GM23338 (cell line): ENCODE data around the gene TBCEL. TPM values are rescaled to one million over a fixed set of nuclear protein-coding genes. Genes with fewer than 3 reads are reported as not detected.

ENCODE experiments used
- ATAC-seq: fragments of 200-7000 bp; cut with Tn5 transposase; 3 replicates; pipeline ENCODE4 v1.9.1; 2020
- DNase-seq: peaks from one replicate; pipeline ENCODE4 v3.0.0-alpha.2; 2015; ENCODE audit warnings: low spot score
- H2AFZ ChIP-seq: fragments of 200-600 bp; sonication (generic); 2 replicates; pipeline ENCODE4 v1.8.0; 2016; ENCODE audit warnings: antibody characterized with exemption, mild to moderate bottlenecking, moderate library complexity
- H3F3A ChIP-seq: fragments of 200-600 bp; sonication (generic); replicated peaks from 2 replicates; pipeline ENCODE4 v1.8.0; 2017; ENCODE audit warnings: antibody characterized with exemption, mixed run types, low read depth
- H3K27ac ChIP-seq: fragments of 200-600 bp; sonication (generic); 2 replicates; pipeline ENCODE4 v1.6.1; 2016; ENCODE audit warnings: low read depth
- H3K27me3 ChIP-seq: fragments of 200-600 bp; sonication (generic); 2 replicates; pipeline ENCODE4 v1.8.0; 2016; ENCODE audit warnings: mild to moderate bottlenecking, mixed run types, moderate library complexity; ENCODE audit not compliant: insufficient read depth
- H3K36me3 ChIP-seq: fragments of 200-600 bp; sonication (generic); 2 replicates; pipeline ENCODE4 v1.8.0; 2016; ENCODE audit warnings: mild to moderate bottlenecking; ENCODE audit not compliant: insufficient read depth
- H3K4me1 ChIP-seq: fragments of 200-600 bp; sonication (generic); 2 replicates; pipeline ENCODE4 v1.8.0; 2016; ENCODE audit warnings: mild to moderate bottlenecking, moderate library complexity; ENCODE audit not compliant: insufficient read depth
- H3K4me2 ChIP-seq: fragments of 200-600 bp; sonication (generic); 2 replicates; pipeline ENCODE4 v1.7.1; 2017; ENCODE audit warnings: mixed run types
- H3K4me3 ChIP-seq: fragments of 200-600 bp; sonication (generic); 2 replicates; pipeline ENCODE4 v1.6.1; 2016; ENCODE audit warnings: mixed run types
- H3K79me2 ChIP-seq: fragments of 200-600 bp; sonication (generic); replicated peaks from 2 replicates; pipeline ENCODE4 v1.8.0; 2017; ENCODE audit warnings: mild to moderate bottlenecking; ENCODE audit not compliant: insufficient read depth
- H3K9me2 ChIP-seq: fragments of 200-600 bp; sonication (generic); 2 replicates; pipeline ENCODE4 v1.8.0; 2017; ENCODE audit not compliant: insufficient read depth
- H4K20me1 ChIP-seq: fragments of 200-600 bp; sonication (generic); replicated peaks from 2 replicates; pipeline ENCODE4 v1.8.0; 2017; ENCODE audit warnings: mild to moderate bottlenecking; ENCODE audit not compliant: insufficient read depth
- H3K27ac Mint-ChIP-seq: 2 replicates; pipeline ENCODE4 v1.8.0; 2020; ENCODE audit warnings: inconsistent platforms, mild to moderate bottlenecking, moderate library complexity, mixed read lengths
- H3K27me3 Mint-ChIP-seq: 3 replicates; pipeline ENCODE4 v1.8.0; 2022; ENCODE audit warnings: low read depth, mild to moderate bottlenecking, moderate library complexity, mixed read lengths, inconsistent platforms; ENCODE audit not compliant: insufficient read depth, poor library complexity
- H3K36me3 Mint-ChIP-seq: 3 replicates; pipeline ENCODE4 v1.8.0; 2021; ENCODE audit warnings: low read depth, mild to moderate bottlenecking, inconsistent platforms, moderate library complexity, mixed read lengths
- H3K4me1 Mint-ChIP-seq: 3 replicates; pipeline ENCODE4 v1.8.0; 2020; ENCODE audit warnings: mild to moderate bottlenecking, inconsistent platforms, mixed read lengths
- H3K4me3 Mint-ChIP-seq: 3 replicates; pipeline ENCODE4 v1.8.0; 2021; ENCODE audit warnings: moderate library complexity, mild to moderate bottlenecking, inconsistent platforms, mixed read lengths
- H3K9me3 Mint-ChIP-seq: 3 replicates; pipeline ENCODE4 v1.8.0; 2020; ENCODE audit warnings: moderate library complexity, mild to moderate bottlenecking, inconsistent platforms, mixed read lengths
- CREB1 ChIP-seq: fragments of 250-450 bp; sonication (Bioruptor Pico); IDR thresholded peaks from 2 replicates; pipeline ENCODE4 v1.5.0; 2020; ENCODE audit warnings: low read depth, mild to moderate bottlenecking, moderate library complexity
- EZH2 ChIP-seq: fragments of 200-600 bp; sonication (generic); IDR thresholded peaks from one replicate; pipeline ENCODE4 v1.8.0; 2017; ENCODE audit warnings: antibody characterized with exemption, mild to moderate bottlenecking, low read depth; ENCODE audit not compliant: unreplicated experiment
- NANOG ChIP-seq: IDR thresholded peaks from 2 replicates; pipeline ENCODE4 v1.6.1; 2016; ENCODE audit warnings: antibody characterized with exemption, borderline replicate concordance
- POLR2AphosphoS5 ChIP-seq: IDR thresholded peaks from 2 replicates; pipeline ENCODE4 v1.6.1; 2016; ENCODE audit warnings: antibody characterized with exemption, low read depth
- polyA plus RNA-seq: library from polyadenylated mRNA; unstranded; fragments of >200 nt; fragmentation: Nextera tagmentation; extraction: Ambion mirVana; gene quantifications from 2 replicates; pipeline ENCODE4 v1.2.1, GENCODE V29; 2016
- total RNA-seq: library from RNA; depleted of rRNA; stranded (reverse); fragments of >200 nt; shearing (Covaris generic); gene quantifications from 2 replicates; pipeline ENCODE4 v1.2.3, GENCODE V29; 2014
- TF ChIP-seq, protein P1 (sequence below): IDR thresholded peaks from one replicate; pipeline ENCODE4 v1.6.1; 2018; ENCODE audit warnings: antibody characterized with exemption; ENCODE audit not compliant: unreplicated experiment
- TF ChIP-seq, protein P2 (sequence below): fragments of 250-450 bp; sonication (Bioruptor Pico); IDR thresholded peaks from 2 replicates; pipeline ENCODE4 v1.5.0; 2020; ENCODE audit warnings: mild to moderate bottlenecking, moderate library complexity
- TF ChIP-seq, protein P3 (sequence below): IDR thresholded peaks from 2 replicates; pipeline ENCODE4 v1.6.1; 2016; ENCODE audit warnings: antibody characterized with exemption

The TBCEL gene
- total and polyA plus RNA-seq, 2 experiments from 2014 or later = 5.4 to 16.2 TPM

DNA sequence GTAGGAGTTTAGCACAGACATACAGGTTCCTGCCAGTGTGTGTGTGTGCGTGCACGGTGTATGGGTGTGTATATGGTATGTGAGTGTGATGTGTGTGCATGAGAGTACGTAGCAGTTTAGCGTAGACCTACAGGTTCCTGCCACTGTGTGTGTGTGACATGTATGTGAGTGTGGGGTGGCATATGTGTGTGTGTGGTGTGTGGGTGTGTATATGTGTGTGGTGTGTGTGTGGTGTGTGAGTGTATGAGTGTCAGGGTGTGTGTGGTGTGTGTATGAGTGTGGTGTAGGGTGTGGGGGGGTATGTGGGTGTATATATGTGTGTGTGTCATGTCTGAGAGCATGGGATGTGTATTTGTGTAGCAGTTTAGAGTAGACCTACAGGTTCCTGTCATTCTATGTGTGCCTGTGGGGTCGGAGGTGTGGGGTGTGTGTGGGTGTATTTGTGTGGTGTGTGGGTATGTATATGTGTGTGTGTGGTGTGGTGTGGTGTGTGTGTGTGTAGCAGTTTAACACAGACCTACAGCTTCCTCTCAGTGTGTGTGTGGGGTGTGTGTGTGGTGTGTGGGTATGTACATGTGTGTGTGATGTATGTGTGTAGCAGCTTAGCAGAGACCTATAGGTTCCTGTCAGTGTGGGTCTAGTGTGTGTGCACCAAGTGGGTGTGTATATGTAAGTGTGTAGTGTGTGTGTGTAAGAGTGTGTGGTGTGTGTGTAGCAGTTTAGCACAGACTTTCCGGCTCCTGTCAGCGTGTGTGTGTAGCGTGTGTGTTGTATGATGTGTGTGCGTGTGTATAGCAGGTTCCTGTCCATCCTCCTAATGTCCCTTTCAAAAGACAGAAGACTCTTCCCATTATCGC, 31.8 kb upstream of the TBCEL start:
- Mint-ChIP-seq H3K27ac (no peak overlapping the region), H3K4me3 (no peak overlapping the region), H3K9me3 (no peaks in the 10 kb centered on the region), H3K36me3 (no peaks in the 10 kb centered on the region), H3K27me3 (no peaks in the 10 kb centered on the region), H3K4me1 (peaks cover 30% of the 10 kb centered on the region)
- Histone ChIP-seq H3K27me3 (no peaks in the 10 kb centered on the region), H3K4me2 (no peak overlapping the region), H3K4me3 (no peak overlapping the region), H3K4me1 (peaks cover 37% of the 10 kb centered on the region), H4K20me1 (no peaks in the 10 kb centered on the region), H3K27ac (no peak overlapping the region), H3K9me2 (no peaks in the 10 kb centered on the region), H2AFZ (no peak overlapping the region), H3F3A (no peaks in the 10 kb centered on the region), H3K36me3 (no peaks in the 10 kb centered on the region), H3K79me2 (no peaks in the 10 kb centered on the region)
- ATAC-seq (no peak), DNase-seq (no peak)
- TF ChIP-seq EZH2 (no peak), POLR2AphosphoS5 (no peak), NANOG (no peak)

DNA sequence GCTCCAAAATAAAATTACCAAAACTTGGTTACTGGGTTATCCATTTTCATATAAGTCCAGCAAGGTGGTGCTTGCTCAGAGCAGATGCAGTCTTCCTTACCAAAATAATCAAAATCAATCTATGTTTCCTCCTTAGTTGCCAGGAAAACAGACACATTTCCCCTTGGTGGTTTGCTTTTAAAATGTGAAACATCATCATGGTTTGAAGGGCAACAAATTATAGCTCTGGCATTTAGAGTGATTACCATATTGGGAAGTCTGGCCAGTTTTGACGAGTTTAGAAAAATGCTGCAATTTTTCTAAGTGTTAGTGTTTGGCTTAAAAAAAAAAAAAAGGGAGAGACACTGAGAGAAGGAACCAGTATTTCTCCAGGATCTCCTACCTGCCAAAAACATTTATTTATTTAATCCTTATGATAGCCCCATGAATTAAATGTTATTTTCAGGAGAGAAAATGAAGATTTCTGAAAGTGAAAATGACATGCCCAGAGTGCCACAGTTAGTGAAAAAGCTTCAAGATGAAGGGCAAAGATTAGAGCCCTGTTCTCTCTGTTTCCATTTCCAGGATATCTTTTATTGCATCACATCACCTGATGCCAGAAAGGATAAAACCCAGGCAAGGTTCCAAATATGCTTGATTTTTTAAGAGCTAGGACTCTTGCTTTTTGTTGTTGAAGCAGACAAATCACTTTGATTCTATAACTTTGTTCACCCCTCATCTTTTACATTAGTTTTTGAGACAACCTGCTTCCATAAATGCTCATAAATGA, 29.6 kb upstream of the TBCEL start:
- no peak overlapping the region for H3K4me3 Mint-ChIP-seq
- no peaks in the 10 kb centered on the region for H3K79me2 ChIP-seq
- H3K9me2 ChIP-seq = no peaks in the 10 kb centered on the region
- H3K27ac Mint-ChIP-seq = no peak overlapping the region
- peaks cover 11% of the 10 kb centered on the region for H3K4me1 Mint-ChIP-seq
- H2AFZ ChIP-seq = no peak overlapping the region
- H4K20me1 ChIP-seq = no peaks in the 10 kb centered on the region
- no peak overlapping the region for H3K4me3 ChIP-seq
- no peaks in the 10 kb centered on the region for H3K27me3 Mint-ChIP-seq
- no peak overlapping the region for H3K27ac ChIP-seq
- H3F3A ChIP-seq = no peaks in the 10 kb centered on the region
- no peak overlapping the region for H3K4me2 ChIP-seq
- ATAC-seq (no peak), DNase-seq (no peak)
- H3K4me1 ChIP-seq = peaks cover 16% of the 10 kb centered on the region
- no peaks in the 10 kb centered on the region for H3K27me3 ChIP-seq
- no peaks in the 10 kb centered on the region for H3K9me3 Mint-ChIP-seq
- H3K36me3 Mint-ChIP-seq = no peaks in the 10 kb centered on the region
- no peaks in the 10 kb centered on the region for H3K36me3 ChIP-seq
- TF ChIP-seq, protein P1, sequence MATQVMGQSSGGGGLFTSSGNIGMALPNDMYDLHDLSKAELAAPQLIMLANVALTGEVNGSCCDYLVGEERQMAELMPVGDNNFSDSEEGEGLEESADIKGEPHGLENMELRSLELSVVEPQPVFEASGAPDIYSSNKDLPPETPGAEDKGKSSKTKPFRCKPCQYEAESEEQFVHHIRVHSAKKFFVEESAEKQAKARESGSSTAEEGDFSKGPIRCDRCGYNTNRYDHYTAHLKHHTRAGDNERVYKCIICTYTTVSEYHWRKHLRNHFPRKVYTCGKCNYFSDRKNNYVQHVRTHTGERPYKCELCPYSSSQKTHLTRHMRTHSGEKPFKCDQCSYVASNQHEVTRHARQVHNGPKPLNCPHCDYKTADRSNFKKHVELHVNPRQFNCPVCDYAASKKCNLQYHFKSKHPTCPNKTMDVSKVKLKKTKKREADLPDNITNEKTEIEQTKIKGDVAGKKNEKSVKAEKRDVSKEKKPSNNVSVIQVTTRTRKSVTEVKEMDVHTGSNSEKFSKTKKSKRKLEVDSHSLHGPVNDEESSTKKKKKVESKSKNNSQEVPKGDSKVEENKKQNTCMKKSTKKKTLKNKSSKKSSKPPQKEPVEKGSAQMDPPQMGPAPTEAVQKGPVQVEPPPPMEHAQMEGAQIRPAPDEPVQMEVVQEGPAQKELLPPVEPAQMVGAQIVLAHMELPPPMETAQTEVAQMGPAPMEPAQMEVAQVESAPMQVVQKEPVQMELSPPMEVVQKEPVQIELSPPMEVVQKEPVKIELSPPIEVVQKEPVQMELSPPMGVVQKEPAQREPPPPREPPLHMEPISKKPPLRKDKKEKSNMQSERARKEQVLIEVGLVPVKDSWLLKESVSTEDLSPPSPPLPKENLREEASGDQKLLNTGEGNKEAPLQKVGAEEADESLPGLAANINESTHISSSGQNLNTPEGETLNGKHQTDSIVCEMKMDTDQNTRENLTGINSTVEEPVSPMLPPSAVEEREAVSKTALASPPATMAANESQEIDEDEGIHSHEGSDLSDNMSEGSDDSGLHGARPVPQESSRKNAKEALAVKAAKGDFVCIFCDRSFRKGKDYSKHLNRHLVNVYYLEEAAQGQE = no peak
- TF ChIP-seq POLR2AphosphoS5 (no peak), CREB1 (CRISPR knock-in tag) (no peak), EZH2 (no peak)
- TF ChIP-seq, protein P2, sequence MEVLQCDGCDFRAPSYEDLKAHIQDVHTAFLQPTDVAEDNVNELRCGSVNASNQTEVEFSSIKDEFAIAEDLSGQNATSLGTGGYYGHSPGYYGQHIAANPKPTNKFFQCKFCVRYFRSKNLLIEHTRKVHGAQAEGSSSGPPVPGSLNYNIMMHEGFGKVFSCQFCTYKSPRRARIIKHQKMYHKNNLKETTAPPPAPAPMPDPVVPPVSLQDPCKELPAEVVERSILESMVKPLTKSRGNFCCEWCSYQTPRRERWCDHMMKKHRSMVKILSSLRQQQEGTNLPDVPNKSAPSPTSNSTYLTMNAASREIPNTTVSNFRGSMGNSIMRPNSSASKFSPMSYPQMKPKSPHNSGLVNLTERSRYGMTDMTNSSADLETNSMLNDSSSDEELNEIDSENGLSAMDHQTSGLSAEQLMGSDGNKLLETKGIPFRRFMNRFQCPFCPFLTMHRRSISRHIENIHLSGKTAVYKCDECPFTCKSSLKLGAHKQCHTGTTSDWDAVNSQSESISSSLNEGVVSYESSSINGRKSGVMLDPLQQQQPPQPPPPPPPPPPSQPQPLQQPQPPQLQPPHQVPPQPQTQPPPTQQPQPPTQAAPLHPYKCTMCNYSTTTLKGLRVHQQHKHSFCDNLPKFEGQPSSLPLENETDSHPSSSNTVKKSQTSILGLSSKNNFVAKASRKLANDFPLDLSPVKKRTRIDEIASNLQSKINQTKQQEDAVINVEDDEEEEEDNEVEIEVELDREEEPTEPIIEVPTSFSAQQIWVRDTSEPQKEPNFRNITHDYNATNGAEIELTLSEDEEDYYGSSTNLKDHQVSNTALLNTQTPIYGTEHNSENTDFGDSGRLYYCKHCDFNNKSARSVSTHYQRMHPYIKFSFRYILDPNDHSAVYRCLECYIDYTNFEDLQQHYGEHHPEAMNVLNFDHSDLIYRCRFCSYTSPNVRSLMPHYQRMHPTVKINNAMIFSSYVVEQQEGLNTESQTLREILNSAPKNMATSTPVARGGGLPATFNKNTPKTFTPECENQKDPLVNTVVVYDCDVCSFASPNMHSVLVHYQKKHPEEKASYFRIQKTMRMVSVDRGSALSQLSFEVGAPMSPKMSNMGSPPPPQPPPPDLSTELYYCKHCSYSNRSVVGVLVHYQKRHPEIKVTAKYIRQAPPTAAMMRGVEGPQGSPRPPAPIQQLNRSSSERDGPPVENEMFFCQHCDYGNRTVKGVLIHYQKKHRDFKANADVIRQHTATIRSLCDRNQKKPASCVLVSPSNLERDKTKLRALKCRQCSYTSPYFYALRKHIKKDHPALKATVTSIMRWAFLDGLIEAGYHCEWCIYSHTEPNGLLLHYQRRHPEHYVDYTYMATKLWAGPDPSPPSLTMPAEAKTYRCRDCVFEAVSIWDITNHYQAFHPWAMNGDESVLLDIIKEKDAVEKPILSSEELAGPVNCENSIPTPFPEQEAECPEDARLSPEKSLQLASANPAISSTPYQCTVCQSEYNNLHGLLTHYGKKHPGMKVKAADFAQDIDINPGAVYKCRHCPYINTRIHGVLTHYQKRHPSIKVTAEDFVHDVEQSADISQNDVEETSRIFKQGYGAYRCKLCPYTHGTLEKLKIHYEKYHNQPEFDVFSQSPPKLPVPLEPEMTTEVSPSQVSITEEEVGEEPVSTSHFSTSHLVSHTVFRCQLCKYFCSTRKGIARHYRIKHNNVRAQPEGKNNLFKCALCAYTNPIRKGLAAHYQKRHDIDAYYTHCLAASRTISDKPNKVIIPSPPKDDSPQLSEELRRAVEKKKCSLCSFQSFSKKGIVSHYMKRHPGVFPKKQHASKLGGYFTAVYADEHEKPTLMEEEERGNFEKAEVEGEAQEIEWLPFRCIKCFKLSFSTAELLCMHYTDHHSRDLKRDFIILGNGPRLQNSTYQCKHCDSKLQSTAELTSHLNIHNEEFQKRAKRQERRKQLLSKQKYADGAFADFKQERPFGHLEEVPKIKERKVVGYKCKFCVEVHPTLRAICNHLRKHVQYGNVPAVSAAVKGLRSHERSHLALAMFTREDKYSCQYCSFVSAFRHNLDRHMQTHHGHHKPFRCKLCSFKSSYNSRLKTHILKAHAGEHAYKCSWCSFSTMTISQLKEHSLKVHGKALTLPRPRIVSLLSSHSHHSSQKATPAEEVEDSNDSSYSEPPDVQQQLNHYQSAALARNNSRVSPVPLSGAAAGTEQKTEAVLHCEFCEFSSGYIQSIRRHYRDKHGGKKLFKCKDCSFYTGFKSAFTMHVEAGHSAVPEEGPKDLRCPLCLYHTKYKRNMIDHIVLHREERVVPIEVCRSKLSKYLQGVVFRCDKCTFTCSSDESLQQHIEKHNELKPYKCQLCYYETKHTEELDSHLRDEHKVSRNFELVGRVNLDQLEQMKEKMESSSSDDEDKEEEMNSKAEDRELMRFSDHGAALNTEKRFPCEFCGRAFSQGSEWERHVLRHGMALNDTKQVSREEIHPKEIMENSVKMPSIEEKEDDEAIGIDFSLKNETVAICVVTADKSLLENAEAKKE (CRISPR knock-in tag) = no peak
- TF ChIP-seq, protein P3, sequence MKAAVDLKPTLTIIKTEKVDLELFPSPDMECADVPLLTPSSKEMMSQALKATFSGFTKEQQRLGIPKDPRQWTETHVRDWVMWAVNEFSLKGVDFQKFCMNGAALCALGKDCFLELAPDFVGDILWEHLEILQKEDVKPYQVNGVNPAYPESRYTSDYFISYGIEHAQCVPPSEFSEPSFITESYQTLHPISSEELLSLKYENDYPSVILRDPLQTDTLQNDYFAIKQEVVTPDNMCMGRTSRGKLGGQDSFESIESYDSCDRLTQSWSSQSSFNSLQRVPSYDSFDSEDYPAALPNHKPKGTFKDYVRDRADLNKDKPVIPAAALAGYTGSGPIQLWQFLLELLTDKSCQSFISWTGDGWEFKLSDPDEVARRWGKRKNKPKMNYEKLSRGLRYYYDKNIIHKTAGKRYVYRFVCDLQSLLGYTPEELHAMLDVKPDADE = no peak
